ENCODE measurements around the gene UBE3B.

- TF ChIP-seq EZH2phosphoT487 (IDR thresholded peaks at IDR 0.05; ENCODE audit: borderline replicate concordance, low read length): no peak
- TF ChIP-seq CTCF (IDR thresholded peaks at IDR 0.05; ENCODE audit: low read depth, low read length, poor library complexity, severe bottlenecking): no peak
These were observed 75.5 kb downstream of the UBE3B start for GRCh38 chr12:109552971-109553370.

Measured in DOHH2 (cell line).